HG03064 (cell line): ENCODE measurements around the gene MYLK.

ENCODE experiments used
- ATAC-seq: cut with Tn5 transposase; IDR thresholded peaks from one replicate; pipeline ENCODE4 v1.9.1; 2021; ENCODE audit warnings: low read depth; ENCODE audit not compliant: unreplicated experiment

MYLK gene

DNA sequence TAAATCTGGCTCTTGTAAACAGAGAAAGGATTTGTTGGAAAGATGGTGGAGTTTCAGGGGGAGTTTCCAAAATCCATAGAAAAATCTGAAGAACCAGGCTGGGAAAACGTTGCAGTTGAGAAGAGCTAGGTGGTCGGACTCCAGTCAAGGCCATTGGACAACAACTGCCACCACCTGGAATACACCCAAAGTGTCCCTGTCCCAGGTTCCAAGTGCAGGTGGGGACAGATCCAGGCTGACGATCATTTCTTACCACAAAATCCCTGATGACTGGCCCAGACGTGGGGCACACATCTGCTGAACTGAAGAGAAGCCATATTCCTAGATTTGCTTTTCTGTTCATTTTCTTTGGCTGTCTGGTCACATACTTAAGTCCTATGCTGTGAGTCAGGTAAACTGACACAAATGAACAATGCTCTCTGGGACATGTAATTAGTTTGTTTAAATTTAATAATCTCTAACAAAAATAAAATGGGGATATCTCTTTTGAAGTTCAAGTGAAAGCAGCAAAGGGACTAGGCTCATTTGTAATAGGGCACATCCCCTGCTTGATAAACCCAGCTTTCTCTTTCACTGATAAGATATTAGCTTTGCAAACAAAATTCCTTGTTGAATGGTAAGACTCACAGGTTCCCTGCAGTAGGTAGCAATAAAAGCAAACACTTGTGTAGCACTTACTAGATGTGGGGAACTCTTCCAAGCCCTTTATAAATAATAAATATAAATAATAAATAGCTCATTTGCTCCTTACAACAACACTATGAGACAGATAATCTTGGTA is 88.5 kb downstream of the MYLK start:
- ATAC-seq, result no peak

- ATAC-seq, result no peak
These were observed 90.7 kb downstream of the MYLK start for GRCh38 chr3:123793425-123793824.

DNA sequence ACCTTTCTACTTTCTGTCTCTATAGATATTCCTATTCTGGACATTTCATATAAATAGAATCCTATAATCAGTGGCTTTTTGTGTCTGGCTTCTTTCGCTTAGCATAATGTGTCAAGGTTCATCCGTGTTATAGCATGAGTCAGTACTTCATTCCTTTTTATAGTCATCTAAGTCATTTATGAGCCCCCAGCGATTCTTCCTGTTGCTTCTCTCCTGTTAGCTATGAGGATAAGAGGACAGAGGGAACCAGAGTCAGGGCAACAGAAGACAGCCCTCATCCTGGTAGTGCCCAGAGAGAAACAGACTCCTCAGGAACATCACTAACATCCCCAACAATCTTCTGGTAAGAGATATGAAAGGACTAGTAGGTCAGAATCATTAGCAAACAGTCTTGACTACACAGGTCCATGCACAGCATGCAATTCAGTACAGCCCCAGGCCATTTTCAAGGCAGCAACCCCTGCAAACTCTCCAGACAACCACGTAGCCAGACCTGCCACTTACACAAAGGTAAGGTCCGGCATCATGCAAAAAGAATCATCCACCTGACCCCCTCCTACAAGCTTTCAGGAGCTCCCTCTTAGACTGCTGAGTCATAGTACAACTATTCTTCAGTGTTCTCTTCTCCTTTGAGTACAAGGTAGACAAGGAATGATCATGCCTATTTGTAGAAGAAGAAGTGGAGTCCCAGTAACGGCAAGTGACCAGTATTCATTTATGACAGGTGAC is 91.5 kb downstream of the MYLK start:
- ATAC-seq, result no peak

GRCh38 chr3:123791898-123792297 is 92.2 kb downstream of the MYLK start:
- no peak for ATAC-seq

GRCh38 chr3:123791417-123791816 is 92.7 kb downstream of the MYLK start:
- no peak for ATAC-seq

DNA sequence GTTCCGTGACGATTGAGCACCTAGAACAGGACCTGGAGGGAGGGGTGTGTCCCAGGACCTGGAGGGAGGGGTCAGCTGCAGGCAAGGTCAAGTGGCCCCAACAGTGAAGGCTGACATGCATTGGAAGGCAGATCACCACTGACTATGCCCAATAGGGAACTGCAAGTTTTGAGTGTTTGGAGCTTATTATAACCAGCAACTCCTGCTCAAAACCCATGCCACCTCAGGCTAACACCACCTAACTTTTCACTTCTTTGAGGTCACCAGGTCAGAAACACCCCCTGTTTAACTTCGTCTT is 93.1 kb downstream of the MYLK start:
- ATAC-seq, result no peak

- no peak for ATAC-seq
These were observed 93.7 kb downstream of the MYLK start for GRCh38 chr3:123790254-123791072.

- no peak for ATAC-seq
These were observed 94.4 kb downstream of the MYLK start for GRCh38 chr3:123789760-123790159.

DNA sequence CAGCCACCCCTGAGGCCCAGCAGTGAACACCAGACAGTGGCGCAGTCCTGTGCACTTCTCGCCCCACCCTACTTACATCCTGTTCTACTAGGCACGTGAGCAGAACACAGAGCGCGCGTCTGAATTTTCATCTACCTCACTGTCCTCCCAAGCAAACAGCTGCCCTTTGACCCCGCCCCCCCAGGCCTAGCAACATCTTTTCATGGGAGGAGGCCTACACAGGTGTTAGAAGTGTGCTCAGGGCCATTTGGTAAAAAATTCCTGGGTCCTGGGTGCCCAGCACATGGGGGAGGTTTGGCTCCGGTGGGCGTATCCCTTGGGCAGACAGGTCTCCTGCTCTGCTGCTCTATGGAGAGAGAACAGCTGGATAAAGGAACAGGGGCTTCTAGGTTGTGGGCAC is 95.0 kb downstream of the MYLK start:
- ATAC-seq, result no peak

- ATAC-seq, result no peak
These were observed 95.4 kb downstream of the MYLK start for GRCh38 chr3:123788710-123789109.

DNA sequence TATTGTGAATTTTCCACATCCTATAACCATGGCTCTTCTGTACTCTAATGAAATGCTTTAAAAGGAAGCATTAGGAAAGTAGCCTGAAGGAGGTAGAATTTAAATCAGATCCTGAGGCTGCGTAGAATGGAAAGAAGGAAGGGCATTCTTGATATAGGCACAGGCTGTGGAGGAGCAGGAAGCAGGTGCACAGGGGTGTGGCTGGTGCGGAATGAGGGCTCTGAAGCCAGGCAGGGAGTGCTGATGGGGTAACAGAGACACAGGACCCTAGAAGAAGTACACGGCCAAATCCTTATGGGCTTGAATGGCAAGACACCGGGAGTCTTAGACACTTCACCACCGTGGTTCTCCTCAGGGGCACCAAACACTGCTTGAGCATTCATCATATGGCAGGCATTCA is 97.0 kb downstream of the MYLK start:
- ATAC-seq, result no peak

GRCh38 chr3:123785602-123786001 is 98.5 kb downstream of the MYLK start:
- ATAC-seq, result no peak

- no peak for ATAC-seq
These were observed 100.3 kb downstream of the MYLK start for GRCh38 chr3:123783811-123784210.

- no peak for ATAC-seq
These were observed 101.0 kb downstream of the MYLK start for GRCh38 chr3:123783050-123783689.

DNA sequence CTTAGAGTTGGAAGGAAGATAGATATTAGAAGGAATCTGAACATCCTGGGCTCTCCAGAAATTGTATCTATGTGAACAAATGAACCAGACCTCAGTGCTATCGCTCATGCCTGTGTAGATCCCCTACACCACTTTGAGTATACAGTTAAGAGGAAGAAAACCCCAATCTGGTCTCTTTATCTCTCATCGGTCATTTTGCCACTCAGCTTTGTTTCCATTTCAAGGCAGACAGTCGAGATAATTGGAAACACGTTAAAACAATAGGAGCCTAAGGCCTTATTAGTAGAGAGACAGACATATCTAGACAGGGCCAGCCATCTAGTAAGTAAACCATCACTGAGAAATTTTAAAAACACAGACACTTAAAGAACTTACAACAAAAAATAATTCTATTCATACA is 101.6 kb downstream of the MYLK start:
- no peak for ATAC-seq

DNA sequence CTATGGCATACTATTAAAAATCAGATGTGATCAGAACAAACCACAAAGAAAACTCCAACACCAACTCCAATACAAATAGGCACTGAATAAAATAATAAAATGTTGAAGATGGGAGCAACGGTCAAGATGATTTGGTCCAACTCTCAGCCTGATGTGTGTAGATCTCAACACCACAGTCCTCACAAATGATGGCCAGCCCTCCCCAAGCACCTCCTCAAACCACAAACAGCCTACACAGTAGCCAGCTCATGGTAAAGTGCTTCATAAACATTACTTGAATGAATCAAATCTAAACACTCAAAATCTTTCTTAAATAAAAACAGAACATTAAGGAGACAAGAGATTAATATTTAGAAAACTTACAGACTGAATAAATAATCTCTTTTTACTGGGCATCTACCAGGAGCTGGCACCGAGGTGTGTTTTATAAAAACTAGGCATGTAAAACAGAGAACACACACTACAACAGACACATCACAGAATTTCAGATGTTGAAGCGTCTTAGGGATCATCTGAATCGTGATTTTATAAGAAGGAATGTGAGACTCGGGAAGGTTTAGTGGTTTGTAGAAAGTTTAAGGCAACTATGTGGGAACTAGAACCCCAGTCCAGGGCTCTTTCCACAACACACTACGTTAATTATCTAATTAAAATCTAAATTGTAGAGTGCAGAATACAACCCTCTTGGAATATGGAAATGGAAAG is 102.4 kb downstream of the MYLK start:
- no peak for ATAC-seq

GRCh38 chr3:123781138-123781537 is 103.0 kb downstream of the MYLK start:
- no peak for ATAC-seq

- no peak for ATAC-seq
These were observed 103.5 kb downstream of the MYLK start for GRCh38 chr3:123780656-123781055.

DNA sequence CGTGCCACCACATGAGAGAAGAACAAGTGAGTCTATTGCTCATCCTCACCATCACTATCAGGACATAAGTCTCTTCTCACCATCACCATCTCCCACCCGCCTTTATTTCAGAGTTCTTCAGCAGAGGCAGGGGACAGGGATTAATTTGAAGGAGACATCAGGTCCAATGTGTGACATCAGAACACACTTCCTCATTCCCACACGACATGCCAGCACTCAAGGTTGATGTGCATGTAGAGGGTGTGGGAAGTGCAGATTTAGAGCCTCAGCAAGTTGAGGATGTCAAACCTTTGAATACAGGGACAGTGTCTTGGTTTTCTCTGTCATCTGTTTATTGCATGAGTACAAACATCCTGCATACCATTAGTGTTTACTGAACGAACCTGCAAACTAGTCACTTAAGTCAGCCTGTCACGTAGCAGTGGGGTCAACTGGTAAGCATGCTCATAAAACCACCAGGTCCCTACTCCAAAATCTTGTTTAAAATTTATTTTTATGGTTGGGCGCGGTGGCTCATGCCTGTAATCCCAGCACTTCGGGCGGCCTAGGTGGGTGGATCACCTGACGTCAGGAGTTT is 104.4 kb downstream of the MYLK start:
- ATAC-seq, result no peak

- no peak for ATAC-seq
These were observed 105.0 kb downstream of the MYLK start for GRCh38 chr3:123778991-123779622.
